Hepatocyte (in vitro differentiated cells): ENCODE results near the gene MRTFA. TPM values are rescaled to one million over a fixed set of nuclear protein-coding genes. Genes with fewer than 3 reads are reported as not detected.

Source experiments
- DNase-seq: peaks from one replicate; pipeline ENCODE4 v3.0.0-alpha.2; 2016; ENCODE audit warnings: low spot score
- H2AFZ ChIP-seq: fragments of 200-600 bp; sonication (generic); 2 replicates; pipeline ENCODE4 v1.6.0; 2016; ENCODE audit warnings: antibody characterized with exemption, mild to moderate bottlenecking
- H3K27ac ChIP-seq: fragments of 200-600 bp; sonication (generic); 2 replicates; pipeline ENCODE4 v1.5.1; 2016; ENCODE audit warnings: mild to moderate bottlenecking
- H3K27me3 ChIP-seq: fragments of 200-600 bp; sonication (generic); 2 replicates; pipeline ENCODE4 v1.6.1; 2016
- H3K36me3 ChIP-seq: fragments of 200-600 bp; sonication (generic); replicated peaks from 2 replicates; pipeline ENCODE4 v1.5.1; 2016; ENCODE audit warnings: low read depth; ENCODE audit not compliant: insufficient read depth
- H3K4me1 ChIP-seq: fragments of 200-600 bp; sonication (generic); 2 replicates; pipeline ENCODE4 v1.5.1; 2016; ENCODE audit warnings: mild to moderate bottlenecking, moderate library complexity; ENCODE audit not compliant: insufficient read depth
- H3K4me2 ChIP-seq: fragments of 200-600 bp; sonication (generic); 2 replicates; pipeline ENCODE4 v1.6.0; 2016
- H3K4me3 ChIP-seq: fragments of 200-600 bp; sonication (generic); 2 replicates; pipeline ENCODE4 v1.5.1; 2016; ENCODE audit warnings: mild to moderate bottlenecking
- H3K79me2 ChIP-seq: fragments of 200-600 bp; sonication (generic); 2 replicates; pipeline ENCODE4 v1.6.0; 2017; ENCODE audit warnings: mild to moderate bottlenecking
- H3K9me2 ChIP-seq: fragments of 200-600 bp; sonication (generic); replicated peaks from 2 replicates; pipeline ENCODE4 v1.6.0; 2017; ENCODE audit warnings: mild to moderate bottlenecking; ENCODE audit not compliant: insufficient read depth
- H3K9me3 ChIP-seq: fragments of 200-600 bp; sonication (generic); 2 replicates; pipeline ENCODE4 v1.5.1; 2016; ENCODE audit warnings: low read depth, mild to moderate bottlenecking
- H4K20me1 ChIP-seq: fragments of 200-600 bp; sonication (generic); 2 replicates; pipeline ENCODE4 v1.6.0; 2016; ENCODE audit warnings: mild to moderate bottlenecking; ENCODE audit not compliant: insufficient read depth, poor library complexity, severe bottlenecking
- CTCF ChIP-seq: fragments of 200-600 bp; sonication (generic); IDR thresholded peaks from 2 replicates; pipeline ENCODE4 v1.5.1; 2016; ENCODE audit warnings: antibody characterized with exemption, mild to moderate bottlenecking; ENCODE audit not compliant: poor library complexity
- EZH2 ChIP-seq: fragments of 200-600 bp; sonication (generic); IDR thresholded peaks from 2 replicates; pipeline ENCODE4 v1.6.1; 2016; ENCODE audit warnings: antibody characterized with exemption, mild to moderate bottlenecking, borderline replicate concordance
- EZH2phosphoT487 ChIP-seq: fragments of 200-600 bp; sonication (generic); IDR thresholded peaks from one replicate; pipeline ENCODE4 v1.6.1; 2018; ENCODE audit warnings: antibody characterized with exemption, mild to moderate bottlenecking, low read depth, moderate library complexity; ENCODE audit not compliant: unreplicated experiment, severe bottlenecking
- WGBS: methylation state at CpG from one replicate; pipeline ENCODE4 v1.1.6; 2016; ENCODE audit warnings: low lambda C conversion rate; ENCODE audit errors: missing lambda C conversion rate; 5-methylcytosine and 5-hydroxymethylcytosine counted together
- polyA plus RNA-seq: library from polyadenylated mRNA; unstranded; fragments of >200 nt; fragmentation: Nextera tagmentation; extraction: Ambion mirVana; gene quantifications from 2 replicates; pipeline ENCODE4 v1.2.1, GENCODE V29; 2016
- total RNA-seq: library from RNA; depleted of rRNA; stranded (reverse); fragments of >200 nt; gene quantifications from 2 replicates; pipeline ENCODE4 v1.2.3, GENCODE V29; 2014

MRTFA gene
- total and polyA plus RNA-seq, 2 experiments from 2014 or later: 19.0 to 29.7 TPM

GRCh38 chr22:40529821-40530220 lies 106.7 kb downstream of the MRTFA start:
- no peaks in the 10 kb centered on the region for H3K9me3 ChIP-seq
- H4K20me1 ChIP-seq: no peaks in the 10 kb centered on the region
- H3K36me3 ChIP-seq: no peaks in the 10 kb centered on the region
- TF ChIP-seq EZH2phosphoT487: no peak
- no peak for TF ChIP-seq EZH2
- TF ChIP-seq CTCF: no peak
- no peaks in the 10 kb centered on the region for H3K9me2 ChIP-seq
- peaks cover 35% of the 10 kb centered on the region for H3K79me2 ChIP-seq
- WGBS: 68% methylated on average over 1 of the region's 1 CpG
- H3K27me3 ChIP-seq: no peaks in the 10 kb centered on the region
- H3K4me2 ChIP-seq: no peak overlapping the region
- no peak overlapping the region for H2AFZ ChIP-seq
- DNase-seq: no peak
- H3K4me1 ChIP-seq: peaks cover 32% of the 10 kb centered on the region
- no peak overlapping the region for H3K4me3 ChIP-seq
- H3K27ac ChIP-seq: no peak overlapping the region

GRCh38 chr22:40526960-40527359 lies 109.6 kb downstream of the MRTFA start:
- WGBS: 95% methylated on average over 5 of the region's 5 CpGs
- Histone ChIP-seq H3K4me2 (no peak overlapping the region), H3K27me3 (no peaks in the 10 kb centered on the region), H4K20me1 (no peaks in the 10 kb centered on the region), H3K79me2 (peaks cover 42% of the 10 kb centered on the region), H3K9me3 (no peaks in the 10 kb centered on the region), H2AFZ (no peak overlapping the region), H3K27ac (no peak overlapping the region), H3K4me1 (peaks cover 3% of the 10 kb centered on the region), H3K4me3 (no peak overlapping the region), H3K9me2 (no peaks in the 10 kb centered on the region), H3K36me3 (no peaks in the 10 kb centered on the region)
- no peak for TF ChIP-seq CTCF
- TF ChIP-seq EZH2phosphoT487: no peak
- TF ChIP-seq EZH2: no peak
- DNase-seq: no peak

DNA sequence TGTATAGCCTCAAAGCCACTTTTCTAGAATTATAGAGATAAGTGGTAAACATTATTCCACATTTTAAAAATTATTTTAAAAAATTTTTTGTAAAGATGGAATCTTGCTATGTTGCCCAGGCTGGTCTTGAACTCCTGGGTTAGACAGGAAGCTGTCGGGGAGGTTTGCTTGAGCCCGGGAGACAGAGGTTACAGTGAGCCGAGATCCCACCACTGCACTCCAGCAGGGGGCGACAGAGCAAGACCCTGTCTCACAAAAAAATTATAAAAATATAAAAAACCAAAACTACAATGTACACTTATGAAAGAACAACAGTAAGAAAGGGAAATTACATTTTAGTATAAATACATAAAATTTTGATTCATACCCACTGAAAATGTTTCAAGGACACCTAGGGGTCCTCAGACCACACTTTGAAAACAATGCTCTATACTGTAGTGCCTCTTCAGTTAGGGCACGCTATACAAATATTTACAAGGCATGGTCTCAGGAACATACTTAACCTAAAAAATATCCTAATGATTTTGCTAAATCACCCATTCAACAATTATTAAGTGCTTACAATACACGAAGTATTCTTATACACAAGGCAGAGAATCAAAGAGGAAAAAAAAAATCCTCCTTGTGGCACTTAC lies 111.2 kb downstream of the MRTFA start:
- Histone ChIP-seq H3K79me2 (peaks cover 39% of the 10 kb centered on the region), H2AFZ (no peak overlapping the region), H3K9me3 (no peaks in the 10 kb centered on the region), H3K4me1 (no peaks in the 10 kb centered on the region), H3K9me2 (no peaks in the 10 kb centered on the region), H3K36me3 (no peaks in the 10 kb centered on the region), H3K27ac (no peak overlapping the region), H4K20me1 (no peaks in the 10 kb centered on the region), H3K4me2 (no peak overlapping the region), H3K4me3 (no peak overlapping the region), H3K27me3 (no peaks in the 10 kb centered on the region)
- TF ChIP-seq EZH2phosphoT487: no peak
- peak; percentile 68 for TF ChIP-seq CTCF
- DNase-seq: peak; percentile 38
- 60% methylated on average over 6 of the region's 6 CpGs for WGBS
